Measurements from ENCODE around the gene RBMS1. TPM values are rescaled to one million over a fixed set of nuclear protein-coding genes. Genes with fewer than 3 reads are reported as not detected.

Gene RBMS1
- total RNA-seq, 1 donor from 2014 or later: 60.8 TPM

DNA sequence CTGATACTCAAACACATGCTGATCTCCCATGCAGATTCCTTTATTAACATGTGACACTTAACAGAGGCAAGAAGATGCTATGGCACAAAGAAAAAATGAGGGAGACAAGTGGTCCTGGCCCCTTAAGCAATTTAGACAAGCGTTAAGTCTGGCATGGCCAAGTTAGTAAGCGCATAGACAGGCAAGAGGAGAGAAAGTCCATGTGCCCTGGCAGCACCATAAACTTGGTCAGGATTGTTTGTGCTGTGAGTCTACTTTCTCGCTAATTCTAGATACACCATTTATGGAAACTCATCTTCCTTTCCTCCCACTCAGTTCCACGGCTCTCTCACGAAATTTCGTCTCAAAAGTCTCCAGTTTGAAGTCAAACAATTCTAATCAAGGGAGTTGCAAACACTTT is 138.9 kb downstream of the RBMS1 start:
- DNase-seq (no peak), ATAC-seq (no peak)
- intact Hi-C loops (cut with micrococcal nuclease): no loop called here

DNA sequence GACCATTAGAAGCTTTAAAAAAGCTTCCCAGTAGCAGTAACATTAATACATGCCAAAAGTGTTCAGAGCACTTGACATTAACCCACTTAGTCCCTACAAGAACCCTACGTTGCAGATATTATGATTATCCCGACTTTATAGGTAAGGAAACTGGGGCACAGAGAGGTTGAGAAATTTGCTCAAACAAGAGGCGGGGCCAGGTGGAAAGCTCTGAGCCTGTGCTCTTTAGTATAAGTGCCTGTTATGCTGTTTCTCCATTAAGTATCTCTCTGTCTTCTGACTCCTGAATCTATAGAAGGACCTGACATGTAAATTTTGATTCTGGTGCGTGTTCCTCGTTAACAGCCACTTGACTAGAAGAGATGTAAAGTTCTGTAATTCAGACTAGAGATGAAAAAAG is 139.8 kb downstream of the RBMS1 start:
- ATAC-seq (no peak), DNase-seq (no peak)
- intact Hi-C loops (cut with micrococcal nuclease): no loop called here

- no peak for DNase-seq
- intact Hi-C loops (cut with micrococcal nuclease): no loop called here
- peak; percentile 20 for ATAC-seq
Observed at GRCh38 chr2:160353166-160353565, 140.4 kb downstream of the RBMS1 start.

GRCh38 chr2:160352500-160352899 is 141.1 kb downstream of the RBMS1 start:
- intact Hi-C loops (cut with micrococcal nuclease): no loop called here
- no peak for DNase-seq
- ATAC-seq: peak; percentile 28

DNA sequence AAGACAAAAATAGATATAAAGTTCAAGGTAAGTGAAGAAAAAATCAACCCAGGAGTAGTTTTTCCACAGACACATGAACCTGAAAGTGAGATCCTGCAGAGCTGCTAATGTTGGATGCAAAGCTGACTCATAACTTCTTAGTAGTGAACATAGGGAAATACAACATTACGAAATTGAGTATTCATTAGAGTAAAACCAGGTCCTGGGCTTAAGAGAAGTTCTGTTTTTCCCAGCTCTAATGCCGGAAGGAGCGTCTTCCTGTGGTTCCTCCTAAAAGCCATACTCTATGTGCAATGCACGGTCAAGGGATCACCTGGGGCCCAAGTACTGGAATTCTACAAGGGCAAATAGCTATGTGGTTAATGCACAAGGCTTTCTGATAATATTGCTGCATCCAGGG is 141.7 kb downstream of the RBMS1 start:
- no peak for DNase-seq
- ATAC-seq: peak; percentile 49
- intact Hi-C loops (cut with micrococcal nuclease): no loop called here

- DNase-seq (no peak), ATAC-seq (no peak)
- intact Hi-C loops (cut with micrococcal nuclease): no loop called here
Observed at GRCh38 chr2:160349306-160349705, 144.3 kb downstream of the RBMS1 start.

- no peak for ATAC-seq
- no peak for DNase-seq
- intact Hi-C loops (cut with micrococcal nuclease): no loop called here
Observed at GRCh38 chr2:160347269-160347863, 146.2 kb downstream of the RBMS1 start.

DNA sequence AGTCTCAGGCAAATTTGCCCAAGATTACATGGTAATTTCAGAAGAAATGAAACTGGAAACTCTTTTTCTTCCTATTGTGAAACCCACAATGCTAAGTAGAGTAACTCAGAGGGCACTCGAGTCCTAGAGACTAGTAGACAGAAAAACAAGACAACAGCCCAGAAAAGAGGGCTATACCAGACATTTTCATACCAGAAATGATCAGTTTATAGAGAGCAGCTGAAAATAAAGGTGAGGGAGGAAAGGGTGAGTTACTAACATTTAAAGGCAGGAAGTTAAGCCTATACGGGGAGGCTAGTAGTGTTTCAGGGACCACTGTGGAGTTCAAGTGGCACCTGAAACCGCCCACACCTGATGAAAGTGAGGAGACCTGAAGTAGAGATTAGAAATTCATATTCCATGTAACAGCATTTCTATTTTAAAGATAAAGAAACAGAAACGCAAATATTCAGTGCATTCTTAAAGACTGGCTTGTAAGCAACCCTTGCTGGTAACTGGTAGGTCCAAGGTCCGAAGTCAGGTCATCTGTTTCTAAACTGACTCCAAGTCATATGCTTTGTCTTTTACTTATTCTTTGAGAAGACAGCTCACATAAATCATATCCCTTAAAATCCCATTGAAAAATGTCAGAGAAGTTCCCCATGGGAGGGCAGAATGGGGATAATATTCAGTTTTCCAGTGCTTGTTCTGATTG is 148.4 kb downstream of the RBMS1 start:
- intact Hi-C loops (cut with micrococcal nuclease): no loop called here
- DNase-seq: no peak

GRCh38 chr2:160343404-160343803 is 150.2 kb downstream of the RBMS1 start:
- intact Hi-C loops (cut with micrococcal nuclease): no loop called here
- no peak for DNase-seq
- ATAC-seq: no peak

More for the DNA sequence above, 148.4 kb downstream of the RBMS1 start:
- ATAC-seq: no peak

DNA sequence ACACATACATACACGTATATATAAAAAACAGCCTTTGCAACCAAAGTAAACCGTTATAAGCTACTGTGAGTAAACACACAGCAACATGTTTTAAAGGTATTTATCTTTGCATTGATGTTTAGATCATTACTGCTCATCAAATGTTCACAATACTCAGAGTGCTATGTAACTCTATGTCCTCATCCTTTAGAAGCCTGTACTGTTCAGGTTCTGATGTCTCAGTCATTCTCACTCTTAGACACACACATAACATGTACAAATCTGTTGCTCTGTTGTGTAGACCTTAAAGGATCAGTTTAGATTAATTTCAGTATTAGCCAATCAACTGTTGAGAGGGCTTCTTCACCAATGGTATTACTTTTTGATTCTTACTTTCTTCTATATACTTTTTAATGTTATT is 153.9 kb downstream of the RBMS1 start:
- intact Hi-C loops (cut with micrococcal nuclease): no loop called here
- no peak for DNase-seq
- ATAC-seq: no peak

DNA sequence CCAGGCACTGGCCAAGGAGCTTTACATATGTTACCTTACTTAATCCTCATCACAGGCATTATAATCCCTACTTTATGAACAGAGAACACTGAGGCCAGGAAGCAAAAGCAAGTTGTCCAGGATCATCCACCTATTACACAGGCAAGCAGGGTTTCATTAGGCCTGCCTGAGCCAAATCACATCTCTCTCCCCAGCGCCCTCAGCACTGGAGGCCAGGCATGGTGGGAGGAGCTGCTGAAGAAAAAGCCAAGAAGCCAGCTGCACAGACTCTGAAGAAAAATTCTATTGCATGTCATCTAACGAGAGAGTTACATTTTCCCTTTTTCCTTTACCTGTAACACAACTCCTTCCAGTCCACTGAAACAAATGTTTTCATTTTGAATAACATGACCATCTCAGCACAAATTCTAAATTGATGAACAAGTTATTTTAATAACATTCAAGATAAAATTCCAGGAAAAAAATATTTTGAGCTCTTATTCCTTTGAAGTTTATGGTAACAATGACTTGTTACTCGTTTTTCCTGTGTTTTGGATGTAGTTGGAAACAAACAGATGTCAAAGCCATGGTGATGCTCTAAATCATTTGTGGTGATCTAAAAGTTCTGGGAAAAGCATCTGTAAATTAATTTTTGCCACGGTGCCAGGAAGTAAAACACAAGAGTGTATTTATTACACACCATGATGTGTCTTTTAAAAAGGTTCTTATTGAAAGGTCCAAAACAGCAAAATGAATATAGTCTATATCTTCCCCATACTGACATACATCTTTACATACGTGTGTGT is 154.5 kb downstream of the RBMS1 start:
- peak; percentile 82 for ATAC-seq
- DNase-seq: peak; percentile 53
- intact Hi-C loops (cut with micrococcal nuclease): no loop called here

- intact Hi-C loops (cut with micrococcal nuclease): no loop called here
- ATAC-seq (no peak), DNase-seq (no peak)
Observed at GRCh38 chr2:160337728-160338127, 155.9 kb downstream of the RBMS1 start.

DNA sequence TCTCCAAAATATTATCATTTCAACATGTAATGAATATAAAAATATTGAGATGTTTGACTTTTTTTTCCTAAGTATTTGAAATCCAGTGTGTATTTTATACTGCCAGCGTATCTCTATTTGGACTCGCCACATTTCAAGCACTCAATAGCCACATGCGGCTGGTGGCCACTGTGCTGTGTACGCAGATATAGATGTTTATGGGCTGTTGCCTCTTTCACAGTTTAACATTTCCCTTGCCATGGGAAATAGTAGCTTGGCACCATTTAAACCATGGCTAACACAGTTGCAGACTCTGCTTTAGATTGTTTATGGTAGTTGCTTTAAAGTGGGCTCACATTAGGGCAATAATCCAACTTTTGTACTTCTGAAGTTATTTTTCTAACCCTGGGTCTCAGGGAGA is 157.0 kb downstream of the RBMS1 start:
- no peak for ATAC-seq
- no peak for DNase-seq
- intact Hi-C loops (cut with micrococcal nuclease): no loop called here

GRCh38 chr2:160336105-160336504 is 157.5 kb downstream of the RBMS1 start:
- ATAC-seq: no peak
- intact Hi-C loops (cut with micrococcal nuclease): no loop called here

GRCh38 chr2:160335441-160335840 is 158.2 kb downstream of the RBMS1 start:
- no peak for DNase-seq
- intact Hi-C loops (cut with micrococcal nuclease): no loop called here
- no peak for ATAC-seq

More at GRCh38 chr2:160336105-160336504, 157.5 kb downstream of the RBMS1 start:
- no peak for DNase-seq

DNA sequence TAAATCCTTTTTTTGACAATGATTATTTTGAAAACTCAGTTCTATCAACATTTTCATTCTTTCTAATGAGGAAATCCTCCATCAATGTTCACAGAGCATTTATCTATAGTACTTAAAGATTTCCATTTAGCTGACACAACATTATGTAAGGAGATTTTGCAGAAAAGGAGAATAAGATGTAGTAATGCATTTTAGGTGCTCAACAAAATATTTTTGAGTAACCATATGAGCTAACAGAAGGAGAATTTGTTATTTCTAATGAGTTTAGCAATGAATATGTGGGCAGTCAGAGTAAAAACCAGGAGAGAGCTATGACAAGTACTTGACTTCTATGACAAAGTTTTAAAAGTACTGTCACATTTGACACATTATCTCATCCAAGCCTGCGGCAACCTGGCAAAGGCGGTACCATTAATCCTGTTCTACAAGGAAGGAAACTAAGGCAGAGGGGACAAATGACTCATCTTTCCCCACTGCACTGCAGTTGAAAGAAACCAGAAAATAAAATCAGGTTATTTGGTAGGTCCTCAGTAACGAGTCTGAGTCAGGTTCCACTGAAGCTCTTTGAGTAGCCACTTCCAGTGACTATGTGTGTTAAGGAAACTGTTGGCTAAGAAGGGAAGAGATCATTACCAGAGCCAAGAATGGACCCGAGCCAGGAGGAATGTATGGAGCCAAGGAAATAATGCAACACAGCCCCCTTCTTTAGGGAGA is 159.4 kb downstream of the RBMS1 start:
- DNase-seq: no peak
- ATAC-seq: no peak
- intact Hi-C loops (cut with micrococcal nuclease): no loop called here

GRCh38 chr2:160333324-160334027 is 160.1 kb downstream of the RBMS1 start:
- DNase-seq (no peak), ATAC-seq (no peak)
- intact Hi-C loops (cut with micrococcal nuclease): no loop called here

- ATAC-seq (peak; percentile 39), DNase-seq (no peak)
- intact Hi-C loops (cut with micrococcal nuclease): no loop called here
Observed at GRCh38 chr2:160332318-160332717, 161.3 kb downstream of the RBMS1 start.

All from left ventricle myocardium superior (tissue), 1 donor.